ENCODE data around the gene REXO5. TPM values are rescaled to one million over a fixed set of nuclear protein-coding genes. Genes with fewer than 3 reads are reported as not detected.

The REXO5 gene
- total RNA-seq, 4 donors from 2014 or later, result 0.78 to 3.6 (median 1.8) TPM

GRCh38 chr16:20782470-20782869 lies 23.9 kb upstream of the REXO5 start:
- Histone ChIP-seq H3K27me3 (no peaks in the 10 kb centered on the region), H3K4me1 (no peaks in the 10 kb centered on the region), H3K9me3 (no peaks in the 10 kb centered on the region), H3K27ac (no peak overlapping the region), H3K4me3 (replicated peaks in 1 of 3) (no peak overlapping the region), H3K36me3 (no peaks in the 10 kb centered on the region)
- 92 to 93% methylated on average over 2 of the region's 2 CpGs for WGBS, 2 donors
- no peak for DNase-seq
- TF ChIP-seq CTCF (IDR thresholded peaks at IDR 0.05) (no peak), POLR2A (IDR thresholded peaks at IDR 0.05) (no peak)
- intact Hi-C loops (cut with DNase I), result no loop called here

GRCh38 chr16:20784204-20784603 lies 22.1 kb upstream of the REXO5 start:
- Histone ChIP-seq H3K4me1 (no peaks in the 10 kb centered on the region), H3K27ac (no peak overlapping the region), H3K9me3 (no peaks in the 10 kb centered on the region), H3K4me3 (replicated peaks in 1 of 3) (no peak overlapping the region), H3K27me3 (no peaks in the 10 kb centered on the region), H3K36me3 (no peaks in the 10 kb centered on the region)
- intact Hi-C loops (cut with DNase I), result no loop called here
- no peak for DNase-seq
- TF ChIP-seq CTCF (IDR thresholded peaks at IDR 0.05), result no peak

GRCh38 chr16:20789130-20789529 lies 17.2 kb upstream of the REXO5 start:
- no peak overlapping the region for H3K4me3 ChIP-seq (replicated peaks in 1 of 3)
- H3K27me3 ChIP-seq, result no peaks in the 10 kb centered on the region
- intact Hi-C loops (cut with DNase I), result no loop called here
- no peaks in the 10 kb centered on the region for H3K9me3 ChIP-seq
- TF ChIP-seq CTCF (IDR thresholded peaks at IDR 0.05) (no peak), POLR2A (IDR thresholded peaks at IDR 0.05) (no peak)
- H3K27ac ChIP-seq, result no peak overlapping the region
- no peaks in the 10 kb centered on the region for H3K4me1 ChIP-seq
- no peak for DNase-seq
- no peaks in the 10 kb centered on the region for H3K36me3 ChIP-seq

GRCh38 chr16:20791923-20792612 lies 14.3 kb upstream of the REXO5 start:
- H3K27me3 ChIP-seq, result no peaks in the 10 kb centered on the region
- TF ChIP-seq POLR2A (IDR thresholded peaks at IDR 0.05) (no peak), CTCF (IDR thresholded peaks at IDR 0.05) (no peak)
- H3K9me3 ChIP-seq, result no peaks in the 10 kb centered on the region
- DNase-seq, result no peak
- intact Hi-C loops (cut with DNase I), result no loop called here
- no peaks in the 10 kb centered on the region for H3K4me1 ChIP-seq
- no peak overlapping the region for H3K4me3 ChIP-seq (replicated peaks in 1 of 3)
- WGBS, 2 donors, result 85 to 91% methylated on average over 5 of the region's 5 CpGs
- H3K27ac ChIP-seq, result no peak overlapping the region
- H3K36me3 ChIP-seq, result peaks cover 0 to 3% of the 10 kb centered on the region in 2 donors

- Histone ChIP-seq H3K27ac (no peak overlapping the region), H3K4me3 (replicated peaks in 1 of 3) (no peak overlapping the region), H3K4me1 (no peaks in the 10 kb centered on the region), H3K27me3 (no peaks in the 10 kb centered on the region), H3K36me3 (peaks cover 3 to 6% of the 10 kb centered on the region in 2 donors), H3K9me3 (no peaks in the 10 kb centered on the region)
- WGBS, 2 donors, result 86 to 92% methylated on average over 2 of the region's 2 CpGs
- intact Hi-C loops (cut with DNase I), result no loop called here
- DNase-seq, result no peak
- TF ChIP-seq POLR2A (IDR thresholded peaks at IDR 0.05) (no peak), CTCF (IDR thresholded peaks at IDR 0.05) (no peak)
Measured at GRCh38 chr16:20798364-20798763, 8.0 kb upstream of the REXO5 start.
